Esophagus muscularis mucosa (tissue), 4 donors: ENCODE results near the gene TCF7. TPM values are rescaled to one million over a fixed set of nuclear protein-coding genes. Genes with fewer than 3 reads are reported as not detected.

Experiments
- DNase-seq: peaks from one replicate; pipeline ENCODE4 v3.0.0-alpha.2; 2017; ENCODE audit errors: extremely low spot score
- H3K27ac ChIP-seq, 4 donors: fragments of 200-600 bp; sonication (generic); replicated peaks in 1 of 4; 1 replicate in 3 of 4; 2 replicates in 1 of 4; pipeline ENCODE4 v1.5.1; 2016 to 2019; ENCODE audit warnings: mild to moderate bottlenecking in 1 of 4
- H3K27me3 ChIP-seq, 4 donors: fragments of 200-600 bp; sonication (generic); one replicate each; pipeline versions ENCODE4 v1.5.1 to v1.6.0; 2016 to 2019
- H3K36me3 ChIP-seq, 4 donors: fragments of 200-600 bp; sonication (generic); one replicate each; pipeline ENCODE4 v1.5.1; 2016 to 2019
- H3K4me1 ChIP-seq, 4 donors: fragments of 200-600 bp; sonication (generic); one replicate each; pipeline ENCODE4 v1.5.1; 2016 to 2019
- H3K4me3 ChIP-seq, 4 donors: fragments of 200-600 bp; sonication (generic); 1 replicate in 2 of 4; 2 replicates in 2 of 4; pipeline ENCODE4 v1.5.1; 2016 to 2019; ENCODE audit warnings: mild to moderate bottlenecking in 4 of 4, moderate library complexity in 1 of 4
- H3K9me3 ChIP-seq, 4 donors: fragments of 200-600 bp; sonication (generic); 1 replicate in 3 of 4; 2 replicates in 1 of 4; pipeline ENCODE4 v1.5.1; 2016 to 2019
- EP300 ChIP-seq: sonication (generic); formaldehyde crosslinking; IDR thresholded peaks from one replicate; pipeline ENCODE4 v1.6.1; 2017; ENCODE audit warnings: antibody characterized with exemption
- POLR2A ChIP-seq: fragments of 450-650 bp; IDR thresholded peaks from one replicate; pipeline ENCODE4 v1.6.1; 2017; ENCODE audit warnings: antibody characterized with exemption, moderate library complexity, mild to moderate bottlenecking, low read depth
- POLR2AphosphoS5 ChIP-seq, 2 donors: sonication (generic); formaldehyde crosslinking; IDR thresholded peaks; one replicate each; pipeline ENCODE4 v1.6.1; 2017; ENCODE audit warnings: antibody characterized with exemption in 2 of 2
- WGBS: methylation state at CpG from one replicate; pipeline ENCODE4 v1.1.5; 2018; 5-methylcytosine and 5-hydroxymethylcytosine counted together
- intact Hi-C: fragments of 100-400 bp; cut with DNase I; formaldehyde crosslinking; loops from one replicate; pipeline ENCODE4 v1.15.1; 2023
- total RNA-seq, 4 donors: library from RNA; depleted of rRNA; stranded (reverse); fragments of >200 nt; gene quantifications; one replicate each; pipeline versions ENCODE4 v1.1.0 to v1.2.1, GENCODE V29; 2016
- TF ChIP-seq, protein P1 (sequence below), 3 experiments: fragments of 200-600 bp in 2 of 3; fragments of 450-650 bp in 1 of 3; sonication (generic) in 2 of 3; IDR thresholded peaks; one replicate each; pipeline ENCODE4 v1.5.1; 2017 to 2019; ENCODE audit warnings: antibody characterized with exemption in 3 of 3, mild to moderate bottlenecking in 2 of 3, moderate library complexity in 1 of 3

TCF7 gene
- total RNA-seq, 4 donors from 2014 or later: 0.99 to 2.1 (median 1.5) TPM

DNA sequence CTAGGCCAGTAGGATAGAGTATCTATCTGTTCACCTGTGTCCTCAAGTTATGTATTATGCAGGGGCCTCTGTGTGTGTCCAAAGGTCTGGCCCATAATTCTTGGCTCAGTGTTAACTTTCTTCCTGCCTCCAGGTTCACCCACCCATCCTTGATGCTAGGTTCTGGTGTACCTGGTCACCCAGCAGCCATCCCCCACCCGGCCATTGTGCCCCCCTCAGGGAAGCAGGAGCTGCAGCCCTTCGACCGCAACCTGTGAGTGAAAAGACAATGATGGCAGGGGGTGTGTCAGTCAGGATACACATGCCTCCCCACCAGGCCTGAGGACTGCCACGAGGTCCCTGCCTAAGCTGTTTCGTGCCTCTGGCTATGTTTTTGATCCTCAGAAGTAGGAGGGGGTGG is 27.6 kb downstream of the TCF7 start:
- intact Hi-C loops: no loop called here
- no peaks in the 10 kb centered on the region for H3K27me3 ChIP-seq
- peaks cover 21 to 84% (median 72%) of the 10 kb centered on the region in 4 donors for H3K36me3 ChIP-seq
- DNase-seq: peak; percentile 83
- TF ChIP-seq, protein P1, sequence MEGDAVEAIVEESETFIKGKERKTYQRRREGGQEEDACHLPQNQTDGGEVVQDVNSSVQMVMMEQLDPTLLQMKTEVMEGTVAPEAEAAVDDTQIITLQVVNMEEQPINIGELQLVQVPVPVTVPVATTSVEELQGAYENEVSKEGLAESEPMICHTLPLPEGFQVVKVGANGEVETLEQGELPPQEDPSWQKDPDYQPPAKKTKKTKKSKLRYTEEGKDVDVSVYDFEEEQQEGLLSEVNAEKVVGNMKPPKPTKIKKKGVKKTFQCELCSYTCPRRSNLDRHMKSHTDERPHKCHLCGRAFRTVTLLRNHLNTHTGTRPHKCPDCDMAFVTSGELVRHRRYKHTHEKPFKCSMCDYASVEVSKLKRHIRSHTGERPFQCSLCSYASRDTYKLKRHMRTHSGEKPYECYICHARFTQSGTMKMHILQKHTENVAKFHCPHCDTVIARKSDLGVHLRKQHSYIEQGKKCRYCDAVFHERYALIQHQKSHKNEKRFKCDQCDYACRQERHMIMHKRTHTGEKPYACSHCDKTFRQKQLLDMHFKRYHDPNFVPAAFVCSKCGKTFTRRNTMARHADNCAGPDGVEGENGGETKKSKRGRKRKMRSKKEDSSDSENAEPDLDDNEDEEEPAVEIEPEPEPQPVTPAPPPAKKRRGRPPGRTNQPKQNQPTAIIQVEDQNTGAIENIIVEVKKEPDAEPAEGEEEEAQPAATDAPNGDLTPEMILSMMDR (IDR thresholded peaks at IDR 0.05): no peak
- no peak for TF ChIP-seq POLR2A
- no peak for TF ChIP-seq EP300
- TF ChIP-seq POLR2AphosphoS5 (IDR thresholded peaks at IDR 0.05): no peak
- WGBS: 80% methylated on average over 3 of the region's 5 CpGs
- no peaks in the 10 kb centered on the region for H3K9me3 ChIP-seq
- H3K4me1 ChIP-seq: peaks cover 18 to 52% (median 34%) of the 10 kb centered on the region in 4 donors
- no peak overlapping the region for H3K4me3 ChIP-seq
- no peak overlapping the region for H3K27ac ChIP-seq

DNA sequence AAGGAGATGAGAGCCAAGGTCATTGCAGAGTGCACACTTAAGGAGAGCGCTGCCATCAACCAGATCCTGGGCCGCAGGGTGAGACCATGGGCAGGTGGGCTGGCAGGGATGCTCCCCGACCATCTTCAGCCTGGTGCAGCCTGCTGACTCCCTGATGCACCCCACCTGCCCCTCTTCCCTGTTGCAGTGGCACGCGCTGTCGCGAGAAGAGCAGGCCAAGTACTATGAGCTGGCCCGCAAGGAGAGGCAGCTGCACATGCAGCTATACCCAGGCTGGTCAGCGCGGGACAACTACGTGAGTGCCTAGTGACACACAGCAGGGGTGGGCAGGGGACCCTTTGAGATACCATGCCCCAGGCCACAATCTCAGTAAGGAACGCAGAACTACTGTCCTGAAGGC is 28.3 kb downstream of the TCF7 start:
- Histone ChIP-seq H3K36me3 (peaks cover 29 to 91% (median 79%) of the 10 kb centered on the region in 4 donors), H3K4me1 (peaks cover 21 to 57% (median 36%) of the 10 kb centered on the region in 4 donors), H3K4me3 (no peak overlapping the region), H3K9me3 (no peaks in the 10 kb centered on the region), H3K27ac (no peak overlapping the region), H3K27me3 (no peaks in the 10 kb centered on the region)
- WGBS: 97% methylated on average over 7 of the region's 12 CpGs
- TF ChIP-seq, protein P1 (IDR thresholded peaks at IDR 0.05): no peak
- TF ChIP-seq POLR2A: no peak
- TF ChIP-seq EP300: no peak
- TF ChIP-seq POLR2AphosphoS5 (IDR thresholded peaks at IDR 0.05): no peak
- DNase-seq: no peak
- intact Hi-C loops: no loop called here

DNA sequence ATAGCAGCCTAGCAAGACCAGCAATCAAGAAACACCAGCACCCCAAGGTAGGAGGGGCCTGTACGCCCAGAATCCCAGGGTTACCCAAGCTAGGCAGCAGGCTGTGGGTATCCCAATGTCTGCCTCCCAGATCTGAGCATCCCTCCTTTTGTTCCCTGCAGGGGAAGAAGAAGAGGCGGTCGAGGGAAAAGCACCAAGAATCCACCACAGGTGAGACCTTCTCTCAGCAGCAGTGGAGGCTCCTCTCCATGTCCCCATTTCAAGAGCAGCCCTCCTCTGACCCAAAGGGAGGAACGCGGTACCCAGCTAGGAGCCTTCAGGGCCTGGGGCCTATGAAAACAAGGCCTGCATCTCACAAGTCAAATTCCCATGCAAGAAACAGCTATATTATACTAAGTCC is 28.9 kb downstream of the TCF7 start:
- intact Hi-C loops: no loop called here
- no peak overlapping the region for H3K27ac ChIP-seq
- 94% methylated on average over 3 of the region's 5 CpGs for WGBS
- DNase-seq: no peak
- H3K4me3 ChIP-seq: no peak overlapping the region
- TF ChIP-seq, protein P1 (IDR thresholded peaks at IDR 0.05): no peak
- no peak for TF ChIP-seq EP300
- TF ChIP-seq POLR2AphosphoS5 (IDR thresholded peaks at IDR 0.05): no peak
- no peak for TF ChIP-seq POLR2A
- H3K36me3 ChIP-seq: peaks cover 29 to 97% (median 80%) of the 10 kb centered on the region in 4 donors
- H3K27me3 ChIP-seq: no peaks in the 10 kb centered on the region
- no peaks in the 10 kb centered on the region for H3K9me3 ChIP-seq
- H3K4me1 ChIP-seq: peaks cover 21 to 59% (median 37%) of the 10 kb centered on the region in 4 donors

DNA sequence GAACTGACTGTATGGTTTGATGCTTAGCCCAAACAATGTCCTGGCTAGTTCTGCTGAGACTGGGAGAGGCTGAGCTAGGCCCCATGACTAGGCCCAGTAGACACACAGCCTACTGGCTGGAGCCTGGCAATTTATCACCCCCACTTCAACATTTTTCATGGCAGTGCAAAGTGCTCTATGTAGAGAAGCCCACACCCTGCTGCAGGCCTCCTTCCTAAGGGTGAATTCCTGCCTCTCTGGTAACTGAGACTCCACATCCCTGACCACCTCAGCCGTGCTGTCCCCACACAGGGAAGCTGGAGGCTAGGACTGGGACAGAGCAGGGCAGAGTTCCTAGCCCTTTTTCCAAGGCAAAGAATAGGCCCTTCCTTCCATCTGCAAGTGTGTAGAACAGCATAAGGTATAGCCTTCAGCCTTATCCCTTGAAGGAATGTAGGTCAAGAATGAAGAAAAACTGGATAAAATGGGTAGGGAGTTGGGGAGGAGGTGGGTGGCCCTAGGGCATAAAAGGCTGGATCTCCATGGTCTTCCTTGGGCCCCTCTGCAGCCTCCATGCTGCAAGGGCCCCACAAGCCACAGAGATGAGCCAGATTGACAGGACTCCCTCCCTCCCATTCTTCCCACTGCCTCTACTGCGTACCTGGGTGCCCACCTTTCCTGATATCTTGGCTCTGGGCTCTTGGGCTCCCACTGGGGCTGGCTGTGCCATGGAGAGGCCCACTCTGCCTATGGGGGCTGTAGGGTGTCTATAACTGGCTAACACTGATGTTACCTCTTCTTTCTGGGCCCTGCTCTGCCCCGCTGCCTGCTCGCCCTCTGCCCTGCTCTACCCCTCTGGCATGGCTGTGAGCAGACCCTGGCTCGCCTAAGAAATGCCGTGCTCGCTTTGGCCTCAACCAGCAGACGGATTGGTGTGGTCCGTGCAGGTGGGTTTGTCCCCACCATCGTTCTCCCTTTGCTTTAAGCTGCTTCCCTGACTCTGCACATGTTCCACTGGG is 29.8 kb downstream of the TCF7 start:
- H3K4me3 ChIP-seq: no peak overlapping the region
- H3K27ac ChIP-seq: no peak overlapping the region
- 96% methylated on average over 9 of the region's 10 CpGs for WGBS
- DNase-seq: no peak
- intact Hi-C loops: no loop called here
- peaks cover 26 to 58% (median 36%) of the 10 kb centered on the region in 4 donors for H3K4me1 ChIP-seq
- TF ChIP-seq POLR2A: no peak
- TF ChIP-seq, protein P1 (IDR thresholded peaks at IDR 0.05): no peak
- TF ChIP-seq POLR2AphosphoS5 (IDR thresholded peaks at IDR 0.05): no peak
- TF ChIP-seq EP300: no peak
- H3K27me3 ChIP-seq: no peaks in the 10 kb centered on the region
- H3K9me3 ChIP-seq: no peaks in the 10 kb centered on the region
- H3K36me3 ChIP-seq: peaks cover 29 to 97% (median 81%) of the 10 kb centered on the region in 4 donors
